Neural cell (in vitro differentiated cells): ENCODE measurements around the gene RAB7B.

Source experiments
- MXI1 ChIP-seq: fragments of 450-650 bp; conservative IDR thresholded peaks from 2 replicates; pipeline ENCODE4 v1.6.1; 2014; ENCODE audit warnings: antibody characterized with exemption, mild to moderate bottlenecking; ENCODE audit not compliant: poor library complexity, severe bottlenecking
- TF ChIP-seq, protein P1 (sequence below): fragments of 450-650 bp; IDR thresholded peaks from 2 replicates; pipeline ENCODE4 v1.5.1; 2014; ENCODE audit warnings: antibody characterized with exemption, mild to moderate bottlenecking, moderate library complexity; ENCODE audit not compliant: poor library complexity, severe bottlenecking
- TF ChIP-seq, protein P2 (sequence below): IDR thresholded peaks from 2 replicates; pipeline ENCODE4 v1.6.1; 2012; ENCODE audit warnings: borderline replicate concordance

DNA sequence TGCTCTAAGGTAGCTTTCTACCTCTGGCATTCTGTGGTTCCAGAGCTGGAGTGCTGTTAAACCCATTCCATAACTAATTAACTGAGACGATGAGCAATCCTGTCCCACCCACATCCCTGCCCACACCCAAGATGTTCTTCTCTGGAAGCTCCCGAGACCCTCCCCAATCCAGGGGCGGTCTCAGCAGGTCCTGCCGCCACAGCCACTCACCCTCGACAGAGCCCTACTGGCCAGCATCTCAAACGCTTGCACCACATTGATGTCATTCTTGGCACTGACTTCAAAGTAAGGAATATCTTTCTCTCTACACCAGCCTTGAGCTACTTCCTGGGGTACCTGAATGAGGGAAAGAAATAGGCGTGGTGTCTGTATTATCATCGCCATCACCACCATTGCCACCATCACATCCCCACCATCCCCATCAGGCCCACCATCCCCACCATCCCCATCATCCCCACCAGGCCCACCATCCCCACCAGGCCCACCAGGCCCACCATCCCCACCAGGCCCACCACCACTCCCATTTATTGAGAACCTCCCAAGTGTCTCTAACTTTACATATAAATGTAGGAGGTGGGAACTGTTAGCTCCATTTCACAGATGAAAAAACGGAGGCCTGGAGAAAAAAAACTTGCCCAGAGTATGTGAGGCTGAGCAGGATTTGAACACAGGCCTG lies 17.7 kb downstream of the RAB7B start:
- TF ChIP-seq, protein P1, sequence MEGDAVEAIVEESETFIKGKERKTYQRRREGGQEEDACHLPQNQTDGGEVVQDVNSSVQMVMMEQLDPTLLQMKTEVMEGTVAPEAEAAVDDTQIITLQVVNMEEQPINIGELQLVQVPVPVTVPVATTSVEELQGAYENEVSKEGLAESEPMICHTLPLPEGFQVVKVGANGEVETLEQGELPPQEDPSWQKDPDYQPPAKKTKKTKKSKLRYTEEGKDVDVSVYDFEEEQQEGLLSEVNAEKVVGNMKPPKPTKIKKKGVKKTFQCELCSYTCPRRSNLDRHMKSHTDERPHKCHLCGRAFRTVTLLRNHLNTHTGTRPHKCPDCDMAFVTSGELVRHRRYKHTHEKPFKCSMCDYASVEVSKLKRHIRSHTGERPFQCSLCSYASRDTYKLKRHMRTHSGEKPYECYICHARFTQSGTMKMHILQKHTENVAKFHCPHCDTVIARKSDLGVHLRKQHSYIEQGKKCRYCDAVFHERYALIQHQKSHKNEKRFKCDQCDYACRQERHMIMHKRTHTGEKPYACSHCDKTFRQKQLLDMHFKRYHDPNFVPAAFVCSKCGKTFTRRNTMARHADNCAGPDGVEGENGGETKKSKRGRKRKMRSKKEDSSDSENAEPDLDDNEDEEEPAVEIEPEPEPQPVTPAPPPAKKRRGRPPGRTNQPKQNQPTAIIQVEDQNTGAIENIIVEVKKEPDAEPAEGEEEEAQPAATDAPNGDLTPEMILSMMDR: no peak
- TF ChIP-seq MXI1: no peak
- TF ChIP-seq, protein P2, sequence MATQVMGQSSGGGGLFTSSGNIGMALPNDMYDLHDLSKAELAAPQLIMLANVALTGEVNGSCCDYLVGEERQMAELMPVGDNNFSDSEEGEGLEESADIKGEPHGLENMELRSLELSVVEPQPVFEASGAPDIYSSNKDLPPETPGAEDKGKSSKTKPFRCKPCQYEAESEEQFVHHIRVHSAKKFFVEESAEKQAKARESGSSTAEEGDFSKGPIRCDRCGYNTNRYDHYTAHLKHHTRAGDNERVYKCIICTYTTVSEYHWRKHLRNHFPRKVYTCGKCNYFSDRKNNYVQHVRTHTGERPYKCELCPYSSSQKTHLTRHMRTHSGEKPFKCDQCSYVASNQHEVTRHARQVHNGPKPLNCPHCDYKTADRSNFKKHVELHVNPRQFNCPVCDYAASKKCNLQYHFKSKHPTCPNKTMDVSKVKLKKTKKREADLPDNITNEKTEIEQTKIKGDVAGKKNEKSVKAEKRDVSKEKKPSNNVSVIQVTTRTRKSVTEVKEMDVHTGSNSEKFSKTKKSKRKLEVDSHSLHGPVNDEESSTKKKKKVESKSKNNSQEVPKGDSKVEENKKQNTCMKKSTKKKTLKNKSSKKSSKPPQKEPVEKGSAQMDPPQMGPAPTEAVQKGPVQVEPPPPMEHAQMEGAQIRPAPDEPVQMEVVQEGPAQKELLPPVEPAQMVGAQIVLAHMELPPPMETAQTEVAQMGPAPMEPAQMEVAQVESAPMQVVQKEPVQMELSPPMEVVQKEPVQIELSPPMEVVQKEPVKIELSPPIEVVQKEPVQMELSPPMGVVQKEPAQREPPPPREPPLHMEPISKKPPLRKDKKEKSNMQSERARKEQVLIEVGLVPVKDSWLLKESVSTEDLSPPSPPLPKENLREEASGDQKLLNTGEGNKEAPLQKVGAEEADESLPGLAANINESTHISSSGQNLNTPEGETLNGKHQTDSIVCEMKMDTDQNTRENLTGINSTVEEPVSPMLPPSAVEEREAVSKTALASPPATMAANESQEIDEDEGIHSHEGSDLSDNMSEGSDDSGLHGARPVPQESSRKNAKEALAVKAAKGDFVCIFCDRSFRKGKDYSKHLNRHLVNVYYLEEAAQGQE: no peak
